ENCODE results near the gene NPTX2.

Gene NPTX2

DNA sequence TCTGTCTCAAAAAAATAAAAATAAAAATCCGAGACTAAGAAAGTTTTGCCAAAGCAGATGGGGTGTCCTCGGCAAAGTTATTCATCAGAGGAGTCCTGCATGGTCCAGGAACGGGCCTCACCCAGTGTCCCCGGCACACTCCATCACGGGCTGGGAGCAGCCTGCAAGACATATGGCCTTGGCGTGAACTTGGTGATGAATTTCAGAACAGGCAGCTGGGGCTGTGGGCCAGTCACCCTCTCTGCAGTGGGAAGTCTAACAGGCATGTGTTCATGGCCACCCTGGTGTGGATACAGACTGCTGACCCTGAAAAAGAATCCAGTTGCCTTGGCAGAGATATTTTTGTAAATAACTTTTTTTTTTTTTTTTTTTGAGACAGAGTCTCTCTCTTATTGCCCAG lies 34.7 kb downstream of the NPTX2 start:
- in situ Hi-C loops (cut with MboI; ENCODE audit: low pct_unique_long_range_greater_than_20kb, low sequenced_read_pairs, unreplicated experiment) = no loop called here
- TF ChIP-seq, protein P1, sequence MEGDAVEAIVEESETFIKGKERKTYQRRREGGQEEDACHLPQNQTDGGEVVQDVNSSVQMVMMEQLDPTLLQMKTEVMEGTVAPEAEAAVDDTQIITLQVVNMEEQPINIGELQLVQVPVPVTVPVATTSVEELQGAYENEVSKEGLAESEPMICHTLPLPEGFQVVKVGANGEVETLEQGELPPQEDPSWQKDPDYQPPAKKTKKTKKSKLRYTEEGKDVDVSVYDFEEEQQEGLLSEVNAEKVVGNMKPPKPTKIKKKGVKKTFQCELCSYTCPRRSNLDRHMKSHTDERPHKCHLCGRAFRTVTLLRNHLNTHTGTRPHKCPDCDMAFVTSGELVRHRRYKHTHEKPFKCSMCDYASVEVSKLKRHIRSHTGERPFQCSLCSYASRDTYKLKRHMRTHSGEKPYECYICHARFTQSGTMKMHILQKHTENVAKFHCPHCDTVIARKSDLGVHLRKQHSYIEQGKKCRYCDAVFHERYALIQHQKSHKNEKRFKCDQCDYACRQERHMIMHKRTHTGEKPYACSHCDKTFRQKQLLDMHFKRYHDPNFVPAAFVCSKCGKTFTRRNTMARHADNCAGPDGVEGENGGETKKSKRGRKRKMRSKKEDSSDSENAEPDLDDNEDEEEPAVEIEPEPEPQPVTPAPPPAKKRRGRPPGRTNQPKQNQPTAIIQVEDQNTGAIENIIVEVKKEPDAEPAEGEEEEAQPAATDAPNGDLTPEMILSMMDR (IDR thresholded peaks at IDR 0.05; ENCODE audit: extremely low read depth, insufficient read depth, missing control alignments) = no peak
- DNase-seq (ENCODE audit: low spot score) = no peak

DNA sequence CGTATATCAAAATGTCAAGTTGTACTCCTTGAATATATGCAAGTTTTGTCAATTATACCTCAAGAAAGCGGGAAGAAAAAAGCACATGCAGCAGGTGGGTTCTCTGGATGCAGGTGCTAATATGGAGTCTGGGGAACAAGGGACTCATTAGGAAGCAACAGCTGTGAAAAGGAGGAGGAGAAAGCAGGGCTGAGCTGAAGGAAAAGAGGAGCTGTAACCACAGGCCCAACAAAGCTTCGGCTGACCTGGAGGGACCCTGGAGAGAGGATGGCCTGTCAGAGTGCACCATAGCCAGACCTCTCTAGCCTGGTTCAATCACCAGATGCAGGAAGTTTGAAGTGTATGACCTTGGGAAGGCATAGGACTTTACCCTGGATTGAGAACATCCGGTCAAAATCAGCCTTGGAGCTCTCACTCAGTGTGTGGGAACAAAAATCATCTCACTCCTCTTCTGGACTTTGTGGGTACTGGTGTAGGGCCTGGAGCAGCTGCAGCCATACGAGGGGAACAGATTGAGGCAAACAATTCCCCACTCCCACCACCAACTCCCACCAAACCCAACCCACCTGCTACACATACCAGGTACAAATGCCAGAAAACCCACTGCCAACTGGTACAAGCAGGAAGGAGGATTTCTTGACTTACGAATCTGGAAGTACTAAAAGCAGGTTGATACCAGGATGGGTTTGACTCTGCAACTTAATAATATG lies 36.7 kb downstream of the NPTX2 start:
- in situ Hi-C loops (cut with MboI; ENCODE audit: low pct_unique_long_range_greater_than_20kb, low sequenced_read_pairs, unreplicated experiment) = no loop called here
- TF ChIP-seq, protein P1 (IDR thresholded peaks at IDR 0.05; ENCODE audit: extremely low read depth, insufficient read depth, missing control alignments) = no peak
- DNase-seq (ENCODE audit: low spot score) = no peak

GRCh38 chr7:98654524-98655272 lies 37.6 kb downstream of the NPTX2 start:
- TF ChIP-seq, protein P1 (IDR thresholded peaks at IDR 0.05; ENCODE audit: extremely low read depth, insufficient read depth, missing control alignments) = no peak
- DNase-seq (ENCODE audit: low spot score) = no peak
- in situ Hi-C loops (cut with MboI; ENCODE audit: low pct_unique_long_range_greater_than_20kb, low sequenced_read_pairs, unreplicated experiment) = no loop called here

- in situ Hi-C loops (cut with MboI; ENCODE audit: low pct_unique_long_range_greater_than_20kb, low sequenced_read_pairs, unreplicated experiment) = no loop called here
- no peak for DNase-seq (ENCODE audit: low spot score)
- TF ChIP-seq, protein P1 (IDR thresholded peaks at IDR 0.05; ENCODE audit: extremely low read depth, insufficient read depth, missing control alignments) = no peak
Measured at GRCh38 chr7:98655611-98656010, 38.5 kb downstream of the NPTX2 start.

- no peak for DNase-seq (ENCODE audit: low spot score)
- in situ Hi-C loops (cut with MboI; ENCODE audit: low pct_unique_long_range_greater_than_20kb, low sequenced_read_pairs, unreplicated experiment) = no loop called here
- TF ChIP-seq, protein P1 (IDR thresholded peaks at IDR 0.05; ENCODE audit: extremely low read depth, insufficient read depth, missing control alignments) = no peak
Measured at GRCh38 chr7:98656899-98657298, 39.8 kb downstream of the NPTX2 start.

- TF ChIP-seq, protein P1 (IDR thresholded peaks at IDR 0.05; ENCODE audit: extremely low read depth, insufficient read depth, missing control alignments) = no peak
Measured at GRCh38 chr7:98657736-98658135, 40.7 kb downstream of the NPTX2 start.

More at GRCh38 chr7:98657736-98658135, 40.7 kb downstream of the NPTX2 start:
- no peak for DNase-seq (ENCODE audit: low spot score)
- in situ Hi-C loops (cut with MboI; ENCODE audit: low pct_unique_long_range_greater_than_20kb, low sequenced_read_pairs, unreplicated experiment) = no loop called here
